ENCODE measurements around the gene SAMD1. TPM values are rescaled to one million over a fixed set of nuclear protein-coding genes. Genes with fewer than 3 reads are reported as not detected.
A peak's percentile ranks its signal among the peaks of the same experiment; 100 is the strongest.

SAMD1 gene
- total RNA-seq, 1 experiment from 2014 or later = 108 TPM

DNA sequence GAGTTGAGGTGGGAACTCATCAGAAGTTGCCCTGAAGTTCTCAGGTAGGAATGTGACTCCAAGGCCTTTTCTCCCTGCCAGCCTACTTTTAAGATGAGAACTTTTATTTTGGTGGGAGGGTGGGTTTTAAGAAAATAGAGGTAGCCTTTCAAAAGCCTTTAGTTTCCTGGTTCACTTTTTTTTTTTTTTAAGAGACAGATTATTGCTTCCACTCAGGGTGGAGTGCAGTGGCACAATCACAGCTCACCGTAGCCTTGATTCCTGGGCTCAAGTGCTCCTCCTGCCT, 7.9 kb downstream of the SAMD1 start:
- H2BK5ac ChIP-seq (ENCODE audit: insufficient read length, low read length) = no peak overlapping the region
- no peak overlapping the region for H4K5ac ChIP-seq (ENCODE audit: insufficient read length, low read depth, low read length)
- H3K27me3 ChIP-seq (ENCODE audit: insufficient read depth, low read length) = no peaks in the 10 kb centered on the region
- no peak overlapping the region for H3K4me2 ChIP-seq (ENCODE audit: insufficient read depth, insufficient read length, low read length)
- H3K27me3 Mint-ChIP-seq (ENCODE audit: low read depth) = peaks cover 9% of the 10 kb centered on the region
- no peak overlapping the region for H3K9ac ChIP-seq (ENCODE audit: extremely low read depth, insufficient read length, low read length)
- peaks cover 6 to 7% of the 10 kb centered on the region in 2 experiments; a peak in 3 of 4 replicates for H3K4me1 Mint-ChIP-seq
- H4K8ac ChIP-seq (replicated peaks; ENCODE audit: insufficient read length, low read depth, low read length) = no peak overlapping the region
- H3K4ac ChIP-seq (ENCODE audit: low read depth, low read length) = no peak overlapping the region
- peaks cover 0 to 11% (median 3%) of the 10 kb centered on the region in 3 experiments; a peak in 5 of 7 replicates for H3K36me3 Mint-ChIP-seq (ENCODE audit: insufficient read depth in 1 of 3, low read depth in 3 of 3)
- H3K23me2 ChIP-seq (ENCODE audit: insufficient read length, low read depth, low read length, poor library complexity, severe bottlenecking) = peaks cover 9% of the 10 kb centered on the region
- H3K27ac ChIP-seq (ENCODE audit: insufficient read length, low read depth, low read length) = no peak overlapping the region
- no peaks in the 10 kb centered on the region for H3K79me2 ChIP-seq (ENCODE audit: insufficient read depth, low read length)
- no peak overlapping the region for H3K56ac ChIP-seq (ENCODE audit: insufficient read length, low read depth, low read length)
- no CpG with 5 or more reads among the region's 1 CpG for WGBS (ENCODE audit: extremely low coverage, insufficient read length, low lambda C conversion rate)
- peak overlapping the region in 1 of 2 experiments; percentile 95; a peak in 3 of 5 replicates for H3K4me3 Mint-ChIP-seq
- H3K9me3 ChIP-seq (ENCODE audit: control insufficient read depth, low read depth, low read length) = no peaks in the 10 kb centered on the region
- no peak for TF ChIP-seq CTCF (conservative IDR thresholded peaks at IDR 0.05)
- no peaks in the 10 kb centered on the region; the same call in 1 of the 2 replicates for H3K4me1 ChIP-seq (ENCODE audit: insufficient read depth, low read length)
- no peak overlapping the region for H3T11ph ChIP-seq (ENCODE audit: low read length)
- H2BK12ac ChIP-seq (ENCODE audit: insufficient read length, low read depth, low read length) = no peak overlapping the region
- H2BK20ac ChIP-seq (ENCODE audit: low read depth, low read length, poor library complexity, severe bottlenecking) = no peak overlapping the region
- DNase-seq = no peak
- no peak overlapping the region for H2BK120ac ChIP-seq (ENCODE audit: low read depth, low read length, poor library complexity, severe bottlenecking)
- no peak overlapping the region for H3K23ac ChIP-seq (ENCODE audit: insufficient read length, low read depth, low read length)
- H3K27ac Mint-ChIP-seq = no peak overlapping the region
- H2AFZ ChIP-seq (ENCODE audit: low read length) = no peak overlapping the region
- H3K9me3 Mint-ChIP-seq = no peaks in the 10 kb centered on the region
- H2AK5ac ChIP-seq (ENCODE audit: insufficient read length, low read length) = no peak overlapping the region
- H3K14ac ChIP-seq (ENCODE audit: insufficient read depth, low read length) = no peak overlapping the region
- no peak overlapping the region for H3K18ac ChIP-seq (ENCODE audit: insufficient read length, low read depth, low read length)
- H2BK15ac ChIP-seq (ENCODE audit: low read depth, low read length) = no peak overlapping the region
- H3K79me1 ChIP-seq (ENCODE audit: insufficient read depth, low read depth, low read length, poor library complexity, severe bottlenecking) = no peaks in the 10 kb centered on the region
- no peaks in the 10 kb centered on the region for H4K20me1 ChIP-seq (ENCODE audit: control insufficient read depth, insufficient read depth, insufficient read length)
- no peak overlapping the region for H4K91ac ChIP-seq (ENCODE audit: insufficient read length, low read depth, low read length)
